GM19193 (cell line): ENCODE data around the gene ORAI3.

Experiments
- POLR2A ChIP-seq: IDR thresholded peaks from 4 replicates; pipeline ENCODE4 v1.6.1; 2011; ENCODE audit not compliant: insufficient read depth, insufficient read length; ENCODE audit errors: extremely low read depth

ORAI3 gene

DNA sequence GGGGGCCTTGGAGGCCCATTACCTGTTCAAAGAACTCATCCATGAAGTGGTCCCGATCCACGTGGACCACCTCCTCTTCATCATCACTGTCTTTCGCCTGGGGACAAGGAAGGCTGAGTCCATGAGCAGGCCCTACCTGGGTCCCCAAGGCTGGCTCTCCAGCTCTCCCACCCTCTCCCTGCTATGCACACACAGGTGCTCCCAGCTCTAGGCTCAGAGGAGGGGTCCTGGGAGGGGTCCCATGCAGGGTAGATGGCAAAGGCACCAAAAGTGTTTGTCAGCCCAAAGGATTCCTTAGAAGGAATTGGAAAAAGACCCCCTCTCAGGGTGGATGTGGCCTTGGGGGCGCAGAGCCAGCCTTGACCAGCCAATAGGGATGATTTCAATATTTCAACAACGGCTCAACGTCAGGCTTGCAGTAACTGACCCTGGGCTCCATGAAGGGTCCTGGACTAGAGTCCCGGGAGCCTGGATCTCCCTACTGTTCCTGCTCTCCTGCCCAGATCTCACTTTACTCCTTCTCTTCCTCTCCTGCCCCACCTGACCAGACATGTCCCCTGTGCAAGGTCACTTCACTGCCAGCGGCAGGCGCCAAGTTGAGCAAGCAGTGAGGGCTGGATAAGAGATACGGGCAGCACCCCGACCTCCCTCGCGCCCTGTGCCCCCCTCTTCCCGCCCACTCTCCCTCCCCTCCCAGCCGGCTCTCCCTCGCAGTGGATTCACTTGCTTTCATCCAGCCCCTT, 52.8 kb downstream of the ORAI3 start:
- no peak for TF ChIP-seq POLR2A

- TF ChIP-seq POLR2A = no peak
These were observed 53.4 kb downstream of the ORAI3 start for GRCh38 chr16:31002250-31002700.

DNA sequence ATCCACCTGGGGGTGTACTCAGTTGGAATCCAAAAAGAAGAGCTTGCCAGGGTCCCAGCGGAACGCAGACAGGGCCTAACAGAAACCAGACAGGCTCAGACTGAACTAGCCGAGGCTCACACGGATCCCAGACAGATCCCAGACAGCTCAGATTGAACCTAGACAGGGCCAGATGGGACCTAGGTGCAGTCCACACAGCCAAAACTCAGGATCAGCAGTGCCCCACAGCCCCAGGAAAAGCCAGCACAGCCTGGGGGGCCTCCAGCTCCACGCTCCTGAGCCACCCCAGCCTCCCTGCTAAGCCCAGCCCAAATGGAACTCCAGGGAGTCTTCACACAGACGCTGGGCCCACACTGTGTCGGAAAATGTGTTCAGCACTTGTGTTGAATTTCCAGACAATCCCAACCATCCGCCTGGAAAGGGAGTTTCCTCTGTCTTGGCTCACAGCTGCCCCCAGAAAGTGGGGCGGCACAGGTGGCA, 54.0 kb downstream of the ORAI3 start:
- TF ChIP-seq POLR2A = no peak

DNA sequence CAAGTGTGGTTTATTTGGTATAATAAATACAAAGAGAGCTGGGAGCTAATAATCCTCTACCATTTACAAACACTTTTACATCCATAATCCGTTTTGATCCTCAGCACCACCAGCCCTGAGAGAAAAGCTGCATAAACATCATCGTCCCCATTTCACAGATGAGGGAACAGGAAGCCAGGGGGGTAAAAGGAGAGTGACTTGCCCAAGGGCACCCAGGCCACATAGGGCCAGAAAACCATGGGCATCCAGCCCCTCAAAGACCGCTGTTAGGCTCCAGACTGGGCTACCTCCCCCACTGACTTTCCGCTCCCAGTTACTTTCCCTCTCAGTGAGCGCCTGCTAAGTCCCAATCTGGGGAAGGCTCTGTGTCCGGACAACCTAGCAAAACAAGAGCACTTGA, 54.9 kb downstream of the ORAI3 start:
- no peak for TF ChIP-seq POLR2A
